Mesenteric fat pad (tissue), 1 donor: ENCODE data around the gene ALG14. TPM values are rescaled to one million over a fixed set of nuclear protein-coding genes. Genes with fewer than 3 reads are reported as not detected.

ENCODE experiments used
- DNase-seq: peaks from one replicate; pipeline ENCODE4 v3.0.0-alpha.2; 2020; ENCODE audit warnings: low spot score
- total RNA-seq: library from RNA; stranded (reverse); fragmentation: NEBNext Ultra II Directional; extraction: Animal tissue kit (Norgen Biotek cat#: 25700); gene quantifications from one replicate; pipeline ENCODE4 v1.2.1, GENCODE V29; 2021
- donor health status: DM: yes; HTN: yes; CAD: no.

The ALG14 gene
- total RNA-seq, 1 donor from 2014 or later, result 8.1 TPM

GRCh38 chr1:94983171-94983739, 89.5 kb downstream of the ALG14 start:
- no peak for DNase-seq

- DNase-seq, result no peak
Observed at GRCh38 chr1:94982398-94982797, 90.4 kb downstream of the ALG14 start.

- no peak for DNase-seq
Observed at GRCh38 chr1:94981575-94981973, 91.2 kb downstream of the ALG14 start.

- DNase-seq, result no peak
Observed at GRCh38 chr1:94980582-94981574, 91.9 kb downstream of the ALG14 start.

- no peak for DNase-seq
Observed at GRCh38 chr1:94979656-94980581, 92.8 kb downstream of the ALG14 start.

GRCh38 chr1:94979131-94979530, 93.6 kb downstream of the ALG14 start:
- DNase-seq, result no peak

- no peak for DNase-seq
Observed at GRCh38 chr1:94978401-94978800, 94.3 kb downstream of the ALG14 start.

- no peak for DNase-seq
Observed at GRCh38 chr1:94976971-94977548, 95.7 kb downstream of the ALG14 start.

GRCh38 chr1:94974824-94975223, 97.9 kb downstream of the ALG14 start:
- no peak for DNase-seq

GRCh38 chr1:94974241-94974640, 98.5 kb downstream of the ALG14 start:
- DNase-seq, result no peak

GRCh38 chr1:94973309-94973922, 99.3 kb downstream of the ALG14 start:
- DNase-seq, result no peak

GRCh38 chr1:94971491-94971924, 101.2 kb downstream of the ALG14 start:
- DNase-seq, result no peak

- no peak for DNase-seq
Observed at GRCh38 chr1:94970783-94971182, 102.0 kb downstream of the ALG14 start.

GRCh38 chr1:94969137-94969536, 103.6 kb downstream of the ALG14 start:
- no peak for DNase-seq

- no peak for DNase-seq
Observed at GRCh38 chr1:94966033-94966432, 106.7 kb downstream of the ALG14 start.

- DNase-seq, result no peak
Observed at GRCh38 chr1:94963864-94964263, 108.9 kb downstream of the ALG14 start.

GRCh38 chr1:94962409-94963265, 110.1 kb downstream of the ALG14 start:
- no peak for DNase-seq

GRCh38 chr1:94961988-94962387, 110.8 kb downstream of the ALG14 start:
- no peak for DNase-seq

GRCh38 chr1:94961582-94961981, 111.2 kb downstream of the ALG14 start:
- DNase-seq, result no peak

- no peak for DNase-seq
Observed at GRCh38 chr1:94958081-94958480, 114.7 kb downstream of the ALG14 start.
